GM06990 (cell line): ENCODE measurements around the gene HABP4.

Experiments
- DNase-seq: peaks from one replicate; pipeline ENCODE4 v3.0.0-alpha.2; 2011; ENCODE audit not compliant: insufficient read length; ENCODE audit errors: extremely low read depth
- H3K27me3 ChIP-seq: replicated peaks from 2 replicates; pipeline ENCODE4 v1.6.0; 2011; ENCODE audit warnings: low read length; ENCODE audit not compliant: control insufficient read depth, insufficient read depth
- H3K36me3 ChIP-seq: 2 replicates; pipeline ENCODE4 v1.5.1; 2011; ENCODE audit warnings: low read length; ENCODE audit not compliant: control insufficient read depth, insufficient read depth
- H3K4me3 ChIP-seq: replicated peaks from 2 replicates; pipeline ENCODE4 v1.5.1; 2011; ENCODE audit warnings: low read depth, mild to moderate bottlenecking, control low read depth, low read length
- CTCF ChIP-seq: IDR thresholded peaks from 2 replicates; pipeline ENCODE4 v1.5.1; 2011; ENCODE audit warnings: low read length, control low read depth, mild to moderate bottlenecking, inconsistent platforms; ENCODE audit not compliant: insufficient read depth, poor library complexity, severe bottlenecking

The HABP4 gene

GRCh38 chr9:96413302-96414221 is 36.4 kb upstream of the HABP4 start:
- peak; percentile 38 for DNase-seq
- Histone ChIP-seq H3K27me3 (no peaks in the 10 kb centered on the region), H3K36me3 (no peaks in the 10 kb centered on the region), H3K4me3 (peak overlapping the region; percentile 53)
- TF ChIP-seq CTCF, result peak; percentile 9

GRCh38 chr9:96417051-96417586 is 32.9 kb upstream of the HABP4 start:
- H3K36me3 ChIP-seq, result no peaks in the 10 kb centered on the region
- no peak for TF ChIP-seq CTCF
- DNase-seq, result peak; percentile 93
- H3K27me3 ChIP-seq, result no peaks in the 10 kb centered on the region
- peak overlapping the region; percentile 93 for H3K4me3 ChIP-seq

GRCh38 chr9:96417661-96418082 is 32.3 kb upstream of the HABP4 start:
- no peak for DNase-seq
- TF ChIP-seq CTCF, result no peak
- Histone ChIP-seq H3K36me3 (no peaks in the 10 kb centered on the region), H3K4me3 (peak overlapping the region; percentile 93), H3K27me3 (no peaks in the 10 kb centered on the region)

- Histone ChIP-seq H3K36me3 (no peaks in the 10 kb centered on the region), H3K27me3 (no peaks in the 10 kb centered on the region), H3K4me3 (peak within 1 kb of the TSS; percentile 93)
- TF ChIP-seq CTCF, result no peak
- peak; percentile 99 for DNase-seq
These were observed 31.7 kb upstream of the HABP4 start, which contains the start of gene ZNF367 for GRCh38 chr9:96418083-96418919. Gene ZNF367, minus strand, starts transcription at chr9:96418370. Its CDS starts 338 bp downstream, at chr9:96418032.

GRCh38 chr9:96418920-96419690 is 30.9 kb upstream of the HABP4 start:
- no peaks in the 10 kb centered on the region for H3K27me3 ChIP-seq
- H3K4me3 ChIP-seq, result peak overlapping the region; percentile 93
- H3K36me3 ChIP-seq, result no peaks in the 10 kb centered on the region
- DNase-seq, result peak; percentile 87
- no peak for TF ChIP-seq CTCF
